HepG2 (cell line): ENCODE measurements around the gene OTX1.

Source experiments
- ATF3 ChIP-seq: sonication (generic); formaldehyde crosslinking; IDR thresholded peaks from 2 replicates; pipeline ENCODE4 v1.4.0; 2020; ENCODE audit warnings: missing genetic modification reagents
- CTCF ChIP-seq: sonication (generic); formaldehyde crosslinking; IDR thresholded peaks from 2 replicates; pipeline ENCODE4 v1.5.0; 2020; ENCODE audit warnings: mild to moderate bottlenecking, missing genetic modification reagents, moderate library complexity
- DBP ChIP-seq: sonication (generic); formaldehyde crosslinking; IDR thresholded peaks from 2 replicates; pipeline ENCODE4 v1.4.0; 2020; ENCODE audit warnings: missing genetic modification reagents; ENCODE audit errors: not compliant biosample characterization
- ESRRA ChIP-seq: sonication (generic); formaldehyde crosslinking; IDR thresholded peaks from 2 replicates; pipeline ENCODE4 v1.5.1; 2020; ENCODE audit warnings: mild to moderate bottlenecking, low read depth, missing genetic modification reagents
- MTF1 ChIP-seq: sonication (generic); formaldehyde crosslinking; IDR thresholded peaks from 2 replicates; pipeline ENCODE4 v1.5.0; 2020; ENCODE audit warnings: missing genetic modification reagents
- POLR2A ChIP-seq, 2 experiments: IDR thresholded peaks; 2 replicates each; pipeline ENCODE4 v1.6.1; 2011; ENCODE audit warnings: low read depth in 2 of 2, low read length in 2 of 2, mild to moderate bottlenecking in 1 of 2, moderate library complexity in 1 of 2; ENCODE audit not compliant: insufficient read depth in 1 of 2
- SIN3A ChIP-seq: IDR thresholded peaks from 2 replicates; pipeline ENCODE4 v1.6.1; 2011; ENCODE audit warnings: low read depth, mild to moderate bottlenecking, control low read depth, low read length, borderline replicate concordance
- SNRNP70 ChIP-seq: fragments of 200-400 bp; formaldehyde crosslinking; IDR thresholded peaks from 2 replicates; pipeline ENCODE4 v1.6.1; 2017; ENCODE audit warnings: mild to moderate bottlenecking, low read depth, low read length, moderate library complexity
- USF2 ChIP-seq, 2 experiments: sonication (generic) in 1 of 2; formaldehyde crosslinking in 1 of 2; IDR thresholded peaks; 2 replicates each; pipeline versions ENCODE4 v1.5.1 to v1.6.1; 2011 to 2020; ENCODE audit warnings: borderline replicate concordance in 1 of 2, low read depth in 1 of 2, low read length in 1 of 2, mild to moderate bottlenecking in 1 of 2, missing genetic modification reagents in 1 of 2, moderate library complexity in 1 of 2
- ZNF274 ChIP-seq: sonication (generic); formaldehyde crosslinking; IDR thresholded peaks from 2 replicates; pipeline ENCODE4 v1.5.1; 2020; ENCODE audit warnings: mild to moderate bottlenecking, missing genetic modification reagents
- ZNF530 ChIP-seq: sonication (generic); formaldehyde crosslinking; IDR thresholded peaks from 2 replicates; pipeline ENCODE4 v1.5.0; 2020; ENCODE audit warnings: low read depth, mild to moderate bottlenecking, missing genetic modification reagents

GRCh38 chr2:63013438-63013837 is 37.2 kb upstream of the OTX1 start:
- TF ChIP-seq SIN3A = no peak
- no peak for TF ChIP-seq DBP (CRISPR knock-in tag)
- TF ChIP-seq ZNF530 = no peak
- no peak for TF ChIP-seq ZNF274 (CRISPR knock-in tag)
- TF ChIP-seq MTF1 (CRISPR knock-in tag) = no peak
- TF ChIP-seq ESRRA (CRISPR knock-in tag) = no peak
- no peak for TF ChIP-seq ATF3
- no peak for TF ChIP-seq SNRNP70
- TF ChIP-seq USF2 (IDR thresholded peaks at IDR 0.05; ENCODE audit: low read depth, low read length) = no peak
- TF ChIP-seq USF2 (CRISPR knock-in tag; IDR thresholded peaks at IDR 0.05; ENCODE audit: borderline replicate concordance) = no peak
- TF ChIP-seq CTCF (CRISPR knock-in tag) = no peak
- TF ChIP-seq POLR2A (IDR thresholded peaks at IDR 0.05; ENCODE audit: insufficient read depth in 1 of 2, low read depth in 2 of 2, low read length in 2 of 2) = no peak
